ENCODE measurements around the gene EVI5.

Gene EVI5

DNA sequence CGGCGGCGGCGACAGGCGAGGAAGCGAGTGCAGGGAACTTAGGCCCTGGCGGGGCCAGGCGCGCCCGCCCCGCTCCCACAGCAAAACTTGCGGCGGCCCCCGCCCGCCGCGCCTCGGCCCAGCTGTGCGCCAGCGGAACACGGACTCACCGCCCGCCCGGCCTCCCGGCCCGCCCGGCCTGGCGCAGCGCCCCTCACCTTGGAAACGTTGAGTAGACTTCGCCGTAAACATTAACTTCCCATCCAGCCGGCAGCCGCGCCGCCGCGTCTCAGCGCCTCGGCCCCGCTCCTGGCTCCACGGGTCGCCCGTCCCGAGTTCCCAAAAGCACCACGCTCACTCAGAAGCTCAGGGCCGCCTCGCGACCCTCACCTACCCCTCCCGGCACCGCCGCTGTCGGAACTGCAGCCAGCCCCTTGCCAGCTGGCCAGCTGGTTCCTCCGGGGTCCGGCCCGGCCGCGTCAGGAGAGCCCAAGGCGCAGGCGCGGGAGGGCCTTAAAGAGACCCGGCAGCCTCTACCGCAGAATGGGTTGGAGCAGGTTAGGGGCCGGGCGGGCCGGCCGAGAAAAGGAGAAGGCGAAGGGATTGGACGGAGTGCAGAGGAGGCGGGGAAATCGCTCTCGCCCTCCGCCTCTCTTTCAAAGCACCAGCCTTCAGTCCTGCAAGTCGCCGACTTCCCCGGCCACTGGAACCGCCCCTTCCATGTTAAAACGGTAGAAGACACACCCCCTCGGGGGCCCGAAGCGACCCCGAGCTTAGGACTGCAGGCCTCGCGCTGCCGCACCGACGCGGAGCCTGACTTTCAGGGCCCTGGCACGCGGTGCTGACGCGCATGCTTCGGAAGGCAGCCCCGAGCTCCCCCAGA lies at the start of gene EVI5:
EVI5 (minus strand) TSS at position 470 of the 862 bp plus-strand sequence. CDS start 48,562 bp downstream, outside the sequence.
- peak; percentile 57 for DNase-seq

GRCh38 chr1:92834617-92835016 lies 49.7 kb upstream of the EVI5 start:
- no peak for DNase-seq

GRCh38 chr1:92833840-92834239 lies 48.9 kb upstream of the EVI5 start:
- no peak for DNase-seq

DNA sequence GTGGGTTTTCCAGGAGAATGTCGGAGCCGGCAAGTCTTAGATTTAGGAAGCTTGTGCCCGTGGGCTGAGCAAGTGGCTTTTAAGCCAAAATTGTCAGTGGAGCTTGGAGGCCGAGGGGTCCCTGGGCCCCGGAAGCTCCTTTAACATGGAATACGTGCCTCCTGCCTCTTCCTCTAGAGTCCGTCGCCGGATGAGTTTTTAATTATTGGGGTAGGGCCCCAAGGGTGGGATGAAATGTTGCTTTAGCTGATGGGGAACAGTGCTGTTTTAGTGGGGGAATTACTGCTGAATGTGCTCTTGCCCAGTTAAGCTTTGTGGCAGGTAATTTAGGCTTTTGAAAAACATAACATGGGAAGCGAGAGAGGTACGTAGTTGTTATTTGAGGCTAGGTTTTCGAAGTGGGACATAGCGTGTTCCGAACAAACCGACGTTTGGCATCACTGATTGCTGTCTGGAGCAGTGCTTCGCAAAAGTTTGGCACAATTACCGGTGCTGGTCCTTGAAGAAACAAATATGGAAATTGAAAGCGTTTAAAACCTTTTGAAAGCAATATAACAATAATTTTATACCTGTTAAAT lies 47.7 kb upstream of the EVI5 start:
- no peak for DNase-seq

DNA sequence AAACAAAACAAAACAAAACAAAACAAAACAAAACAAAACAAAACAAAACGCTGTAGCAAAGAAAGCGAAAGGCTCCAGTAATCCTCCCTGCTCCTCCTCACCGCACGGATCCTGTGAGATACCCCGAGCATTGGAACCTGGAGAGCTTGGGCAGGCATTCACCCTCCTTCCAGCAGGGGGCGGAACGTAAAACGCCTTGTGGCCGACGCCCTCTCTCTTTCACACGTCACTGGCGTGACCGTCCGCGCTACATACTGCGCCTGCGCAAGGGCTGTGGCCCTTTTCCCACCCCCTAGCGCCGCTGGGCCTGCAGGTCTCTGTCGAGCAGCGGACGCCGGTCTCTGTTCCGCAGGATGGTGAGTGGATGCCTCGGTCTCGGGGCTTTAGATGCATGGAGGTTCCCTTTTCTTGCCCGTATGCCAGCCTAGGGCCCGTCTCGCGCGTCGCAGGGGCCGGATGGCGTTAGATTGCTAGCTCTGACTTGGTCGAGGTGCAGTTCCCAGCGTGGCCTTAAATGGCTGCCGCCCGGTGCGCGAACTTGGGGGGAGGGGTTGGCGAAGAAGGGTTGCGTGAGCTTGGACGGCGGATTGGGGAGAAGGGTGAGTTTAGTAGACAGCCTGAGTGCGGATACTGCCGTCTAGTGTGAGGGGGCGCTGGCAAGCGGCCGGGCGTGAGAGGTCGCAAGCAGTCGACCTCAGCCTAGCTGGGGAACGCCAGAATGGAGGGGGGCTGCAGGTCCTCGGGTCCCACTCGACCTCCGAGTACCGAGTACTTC lies 47.0 kb upstream of the EVI5 start, which contains the start of gene RPL5:
RPL5 (plus strand) TSS at position 279 of the 775 bp plus-strand sequence; CDS start at position 354, 75 bp downstream.
- peak; percentile 57 for DNase-seq

DNA sequence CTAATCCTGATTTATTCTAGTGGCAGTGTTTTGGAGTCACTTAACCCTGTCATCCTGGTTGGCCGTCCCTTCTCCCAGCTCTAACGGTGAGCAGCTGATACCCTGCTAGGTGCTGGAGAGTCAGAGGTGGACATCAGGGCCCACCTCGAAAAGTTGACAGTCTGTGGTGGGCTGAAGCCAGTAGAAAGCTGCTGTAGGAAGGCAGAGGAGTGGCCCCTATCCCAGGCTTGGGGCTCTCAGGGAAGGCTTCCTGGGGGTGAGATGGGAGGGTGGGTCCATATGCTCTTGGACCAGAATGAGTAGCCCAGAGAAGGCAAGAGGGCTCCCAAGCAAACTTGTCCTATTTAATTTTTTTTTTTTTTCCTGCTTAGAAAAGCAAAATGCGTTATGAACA lies 46.5 kb upstream of the EVI5 start:
- no peak for DNase-seq

- DNase-seq, result no peak
Measured at GRCh38 chr1:92826792-92827191, 41.9 kb upstream of the EVI5 start.

DNA sequence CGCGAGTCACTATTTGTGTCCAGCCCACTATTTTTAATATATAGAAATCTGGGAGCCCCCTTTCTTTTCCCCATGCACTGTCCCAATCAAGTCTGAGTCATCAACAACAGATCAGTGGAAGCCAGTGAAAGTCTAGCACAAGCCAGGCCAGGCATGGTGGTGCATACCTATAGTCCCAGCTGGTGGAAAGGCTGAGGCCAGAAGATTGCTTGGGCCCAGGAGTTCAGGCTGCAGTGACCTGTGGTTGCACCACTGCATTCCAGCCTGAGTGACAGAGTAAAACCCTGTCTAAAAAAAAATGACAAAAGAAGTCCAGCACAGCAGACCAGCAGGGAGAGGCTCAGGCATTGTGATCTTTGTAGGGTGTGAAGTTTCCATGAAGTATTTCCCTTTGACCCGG lies 38.0 kb upstream of the EVI5 start:
- no peak for DNase-seq

- no peak for DNase-seq
Measured at GRCh38 chr1:92820551-92820950, 35.6 kb upstream of the EVI5 start.

- DNase-seq, result no peak
Measured at GRCh38 chr1:92820024-92820423, 35.1 kb upstream of the EVI5 start.

DNA sequence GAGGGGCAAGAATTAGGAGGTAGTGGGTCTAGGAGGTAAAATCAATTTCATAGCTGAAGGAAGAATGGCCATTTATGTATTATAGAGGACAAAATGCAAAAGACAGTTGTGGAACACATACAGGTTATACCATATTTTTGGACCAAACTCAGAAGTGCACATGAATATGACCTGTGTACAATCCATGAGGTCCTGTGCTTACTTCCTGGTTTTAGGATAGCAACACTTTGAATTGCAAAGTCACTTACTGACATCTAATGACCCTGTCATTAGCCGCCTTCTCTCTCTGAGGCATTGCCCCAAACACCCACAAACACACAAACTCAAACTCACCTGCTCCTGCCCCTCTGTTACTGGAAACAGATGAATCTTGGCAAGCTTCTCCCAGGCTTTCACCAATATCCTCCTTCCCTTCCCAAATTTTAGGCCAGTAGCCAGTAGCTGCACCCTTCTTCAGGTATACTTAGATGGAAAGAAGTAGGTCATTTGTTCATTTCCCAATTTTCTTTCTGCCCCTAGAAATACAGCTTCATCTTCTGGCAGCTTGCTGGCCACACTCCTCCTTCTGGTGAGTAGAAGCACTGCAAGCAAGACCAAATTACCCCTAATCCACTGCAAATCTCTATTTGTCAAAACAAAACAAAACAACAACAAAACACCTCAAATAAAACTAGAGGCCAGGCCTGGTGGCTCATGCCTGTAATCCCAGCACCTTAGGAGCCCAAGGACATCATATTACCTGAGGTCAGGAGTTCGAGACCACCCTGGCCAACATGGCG lies 33.3 kb upstream of the EVI5 start:
- no peak for DNase-seq

DNA sequence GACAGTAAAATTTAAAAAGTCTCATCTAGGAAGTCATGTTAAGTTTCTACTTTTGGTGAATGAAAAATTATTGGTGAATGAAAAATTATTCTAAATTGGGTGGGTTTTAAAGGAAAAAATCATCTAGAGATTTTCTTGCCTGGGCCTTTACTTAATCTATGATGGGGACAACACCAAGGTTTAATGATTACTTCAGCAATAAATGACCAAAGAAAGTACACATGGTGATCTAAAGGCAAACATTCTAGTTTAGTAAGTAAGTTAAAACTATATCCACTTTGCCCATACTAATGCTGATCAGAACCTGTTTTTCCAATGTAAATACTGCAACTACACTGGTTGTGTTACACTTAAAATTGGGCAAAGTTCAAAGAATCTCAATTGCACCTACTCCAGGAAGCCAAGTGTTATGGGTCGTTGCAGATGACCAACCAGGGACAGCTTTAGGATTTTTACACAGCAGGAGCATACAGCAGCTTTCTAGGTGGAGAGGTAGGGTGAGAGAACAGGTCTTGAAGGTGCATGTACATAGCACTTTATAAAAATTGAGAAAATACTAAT lies 32.3 kb upstream of the EVI5 start:
- DNase-seq, result no peak

DNA sequence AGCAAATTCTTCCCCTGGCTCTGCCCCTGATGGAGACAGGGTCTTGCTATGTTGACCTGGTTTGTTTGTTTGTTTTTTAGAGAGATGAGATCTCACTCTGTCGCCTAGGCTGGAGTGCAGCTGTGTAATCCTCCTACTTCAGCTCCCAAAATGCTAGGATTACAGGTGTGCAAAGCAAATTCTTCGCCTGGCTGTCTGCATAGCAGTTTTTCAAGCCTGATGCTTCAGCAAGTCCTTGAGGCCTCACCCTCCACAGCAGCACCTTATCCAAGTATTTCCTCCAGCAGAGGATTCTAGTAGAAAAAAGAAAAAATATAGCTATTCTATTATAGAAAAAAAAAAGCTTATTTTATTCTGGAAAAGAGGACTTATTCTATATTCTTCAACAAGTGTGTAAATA lies 31.8 kb upstream of the EVI5 start:
- DNase-seq, result no peak

DNA sequence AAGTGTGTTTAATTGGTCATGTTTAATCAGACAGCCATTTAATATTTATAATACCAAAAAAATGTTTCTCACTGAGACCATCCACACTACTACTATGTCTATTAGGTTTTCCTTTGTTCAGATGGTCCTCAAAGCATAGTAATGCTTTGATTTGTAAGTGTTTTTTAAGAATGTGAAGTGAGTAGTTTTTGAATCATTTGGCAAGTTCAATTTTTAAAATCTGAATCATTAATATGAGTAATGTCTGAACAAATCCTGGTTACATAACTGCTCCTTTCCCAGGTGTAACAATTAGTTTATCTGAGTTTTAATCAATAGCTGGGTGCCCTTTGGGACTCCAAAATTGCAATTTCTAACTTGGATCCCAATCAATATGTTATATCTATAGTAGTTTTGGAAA lies 23.5 kb upstream of the EVI5 start:
- DNase-seq, result no peak

GRCh38 chr1:92805216-92805615 lies 20.3 kb upstream of the EVI5 start:
- DNase-seq, result no peak

GRCh38 chr1:92804721-92805201 lies 19.9 kb upstream of the EVI5 start:
- no peak for DNase-seq

DNA sequence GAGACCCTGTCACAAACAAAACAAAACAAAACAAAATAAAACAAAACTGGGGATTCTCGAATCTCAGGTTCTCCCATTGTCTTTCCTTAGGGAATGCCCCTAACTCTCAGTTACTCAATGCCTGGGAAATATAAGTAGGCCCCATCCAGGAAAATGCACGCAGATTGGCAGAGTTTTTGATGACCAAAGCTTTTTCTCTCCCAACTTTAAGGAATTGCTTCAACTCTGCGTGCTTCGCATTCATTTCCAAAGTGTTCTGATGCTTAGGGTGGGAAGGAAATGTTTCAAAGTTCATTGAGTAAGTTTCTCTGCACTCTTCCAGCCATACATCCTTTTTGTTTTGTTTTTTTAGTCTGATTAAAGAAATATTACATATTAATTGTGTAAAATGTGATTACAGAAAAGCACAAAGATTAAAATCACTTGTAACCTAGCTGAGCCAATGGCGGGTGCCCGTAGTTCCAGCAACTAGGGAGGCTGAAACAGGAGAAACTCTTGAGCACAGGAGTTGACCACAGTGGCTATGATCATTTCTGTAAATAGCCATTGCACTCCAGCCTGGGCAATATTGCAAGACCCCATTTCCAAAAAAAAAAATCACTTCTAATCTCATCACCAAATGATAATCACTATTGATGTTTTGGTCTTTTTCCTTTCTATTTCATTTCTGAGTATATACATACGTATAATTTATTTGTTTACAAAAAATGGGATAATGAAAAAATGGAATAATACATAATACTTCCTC lies 18.4 kb upstream of the EVI5 start:
- DNase-seq, result no peak

DNA sequence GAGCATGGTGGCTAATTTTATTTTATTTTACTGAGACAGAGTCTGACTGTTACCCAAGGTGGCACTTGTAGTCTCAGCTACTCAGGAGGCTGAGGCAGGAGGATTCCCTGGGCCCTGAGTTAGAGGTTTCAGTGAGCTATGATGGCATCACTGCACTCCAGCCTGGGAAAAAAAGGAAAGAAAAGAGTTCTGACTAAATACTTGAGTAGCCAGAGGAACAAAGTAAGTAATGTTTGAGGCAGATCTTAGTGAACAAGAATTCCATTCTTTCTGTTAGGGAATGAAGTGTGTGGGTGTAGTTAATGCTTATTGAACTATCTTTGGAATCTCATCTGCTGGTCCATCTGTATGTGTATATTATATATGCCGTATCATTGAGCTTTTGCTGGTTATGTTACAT lies 13.1 kb upstream of the EVI5 start:
- no peak for DNase-seq

GRCh38 chr1:92797297-92797696 lies 12.4 kb upstream of the EVI5 start:
- DNase-seq, result no peak

DNA sequence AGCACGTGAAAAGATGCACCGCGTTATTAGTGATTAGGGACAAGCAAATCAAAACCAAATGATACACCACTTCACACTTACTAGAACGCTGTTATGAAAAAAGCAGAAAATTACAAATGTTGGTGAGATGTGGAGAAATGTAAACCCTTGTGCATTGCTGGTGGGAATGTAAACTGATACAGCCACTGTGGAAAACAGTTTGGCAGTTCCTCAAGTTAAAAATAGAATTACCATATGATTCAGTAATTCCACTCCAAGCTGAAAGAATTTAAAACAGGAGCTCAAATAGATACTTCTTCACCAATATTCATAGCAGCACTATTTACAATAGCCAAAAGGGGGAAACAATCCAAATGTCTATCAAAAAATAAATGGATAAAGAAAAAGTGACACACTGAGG lies 10.3 kb upstream of the EVI5 start:
- no peak for DNase-seq

GRCh38 chr1:92792340-92792782 lies 7.5 kb upstream of the EVI5 start:
- no peak for DNase-seq

Data from GOT3 (cell line).